GM12878 (cell line): ENCODE data around the gene SF3B5.

Source experiments
- BHLHE40 ChIP-seq, 2 experiments: fragments of 450-650 bp in 1 of 2; IDR thresholded peaks; 2 replicates each; pipeline ENCODE4 v1.6.1; 2011 to 2017; ENCODE audit warnings: low read depth in 2 of 2, borderline replicate concordance in 1 of 2, improper control_type of control experiment in 1 of 2, low read length in 1 of 2, mild to moderate bottlenecking in 1 of 2
- EZH2 ChIP-seq: IDR thresholded peaks from 2 replicates; pipeline ENCODE4 v1.6.1; 2012; ENCODE audit warnings: low read depth, mild to moderate bottlenecking, control low read depth, inconsistent platforms, low read length, borderline replicate concordance; ENCODE audit not compliant: control insufficient read depth
- RAD21 ChIP-seq: IDR thresholded peaks from 2 replicates; pipeline ENCODE4 v1.6.1; 2011; ENCODE audit warnings: mild to moderate bottlenecking, low read depth, low read length, moderate library complexity; ENCODE audit not compliant: insufficient read depth
- USF2 ChIP-seq: IDR thresholded peaks from 2 replicates; pipeline ENCODE4 v1.6.1; 2011; ENCODE audit warnings: low read depth, low read length, improper control_type of control experiment, borderline replicate concordance

GRCh38 chr6:144087789-144088426, 7.5 kb downstream of the SF3B5 start:
- TF ChIP-seq BHLHE40 (IDR thresholded peaks at IDR 0.05; ENCODE audit: borderline replicate concordance in 1 of 2, low read depth in 2 of 2, low read length in 1 of 2) (no peak), USF2 (no peak), RAD21 (peak; percentile 46), EZH2 (no peak)
